Aorta (tissue), 5 donors: ENCODE data around the gene LDLR. TPM values are rescaled to one million over a fixed set of nuclear protein-coding genes. Genes with fewer than 3 reads are reported as not detected.

Experiments used
- ATAC-seq: fragments of 200-7000 bp; cut with Tn5 transposase; one replicate; pipeline ENCODE4 v1.9.1; 2022; ENCODE audit warnings: moderate library complexity; ENCODE audit not compliant: low FRiP score
- DNase-seq, 2 donors: peaks; one replicate each; pipeline ENCODE4 v3.0.0-alpha.2; 2020
- H3K27ac ChIP-seq, 2 donors: one replicate each; pipeline ENCODE4 v1.5.1; 2013; ENCODE audit warnings: low read length in 2 of 2, mild to moderate bottlenecking in 2 of 2, moderate library complexity in 2 of 2, control low read depth in 1 of 2, inconsistent platforms in 1 of 2, low read depth in 1 of 2
- H3K27me3 ChIP-seq, 2 donors: one replicate each; pipeline ENCODE4 v1.6.1; 2013; ENCODE audit warnings: control low read depth in 1 of 2, low read length in 1 of 2, mild to moderate bottlenecking in 1 of 2, moderate library complexity in 1 of 2; ENCODE audit not compliant: insufficient read depth in 2 of 2, control insufficient read depth in 1 of 2
- H3K36me3 ChIP-seq, 2 donors: one replicate each; pipeline ENCODE4 v1.6.1; 2013; ENCODE audit warnings: control low read depth in 1 of 2, low read length in 1 of 2, mild to moderate bottlenecking in 1 of 2; ENCODE audit not compliant: insufficient read depth in 2 of 2, control insufficient read depth in 1 of 2
- H3K4me1 ChIP-seq, 2 donors: one replicate each; pipeline ENCODE4 v1.6.1; 2013; ENCODE audit warnings: low read length in 2 of 2, control low read depth in 1 of 2, mild to moderate bottlenecking in 1 of 2, moderate library complexity in 1 of 2; ENCODE audit not compliant: insufficient read depth in 2 of 2, control insufficient read depth in 1 of 2
- H3K4me3 ChIP-seq, 2 donors: one replicate each; pipeline ENCODE4 v1.5.1; 2013; ENCODE audit warnings: low read length in 2 of 2, control low read depth in 1 of 2, mild to moderate bottlenecking in 1 of 2
- H3K9me3 ChIP-seq: one replicate; pipeline ENCODE4 v1.6.1; 2013; ENCODE audit warnings: mild to moderate bottlenecking, low read length; ENCODE audit not compliant: control insufficient read depth
- WGBS, 2 donors: extraction: QIAGEN DNeasy Blood & Tissue Kit; methylation state at CpG; one replicate each; pipeline ENCODE4 v1.1.7; 2013; 5-methylcytosine and 5-hydroxymethylcytosine counted together
- intact Hi-C, 2 donors: fragments of 100-400 bp; cut with DNase I; formaldehyde crosslinking; loops; one replicate each; pipeline versions ENCODE4 v1.14.2 to v1.15.0; 2022
- polyA plus RNA-seq, 2 donors: library from polyadenylated mRNA; stranded (reverse); fragments of 200-250 nt; gene quantifications; one replicate each; pipeline ENCODE4 v1.2.3, GENCODE V29; 2013
- total RNA-seq, 2 donors: library from RNA; stranded (reverse); fragmentation: NEBNext Ultra II Directional; extraction: Animal tissue kit (Norgen Biotek cat#: 25700); gene quantifications; one replicate each; pipeline ENCODE4 v1.2.1, GENCODE V29; 2021
- donor health status: healthy with polysubstance abuse.
- donor health status: Bipolar disorder and iron deficiency.
- donor health status: DM: no; HTN: no; CAD: no.
- donor health status: DM: no; HTN: no; CAD: no.
- donor health status: DM: yes; HTN: yes; CAD: no.

Gene LDLR
- total and polyA plus RNA-seq, 4 donors, result 3.4 to 94.0 (median 29.9) TPM

GRCh38 chr19:11166281-11167142 lies 77.2 kb downstream of the LDLR start:
- ATAC-seq (peak; percentile 58), DNase-seq (peak in 1 of 2 donors; percentile 60)
- Histone ChIP-seq H3K27me3 (no peaks in the 10 kb centered on the region), H3K36me3 (peaks cover 0 to 5% of the 10 kb centered on the region in 2 donors), H3K27ac (peak overlapping the region; percentile 83 to 91), H3K4me1 (no peaks in the 10 kb centered on the region), H3K9me3 (no peaks in the 10 kb centered on the region), H3K4me3 (no peak overlapping the region)
- intact Hi-C loops, result loop anchor here in 1 of 2 donors (2.0 kb wide), 1 partner anchor 36 kb away; no protein-coding TSS in a partner anchor
- WGBS, 2 donors, result 17 to 19% methylated on average over 26 of the region's 26 CpGs

GRCh38 chr19:11168568-11168967 lies 79.3 kb downstream of the LDLR start:
- H3K4me3 ChIP-seq, result no peak overlapping the region
- no peaks in the 10 kb centered on the region for H3K9me3 ChIP-seq
- intact Hi-C loops, result loop anchor here in 1 of 2 donors (2.0 kb wide), 1 partner anchor 28 kb away; the partner anchor contains the start of gene KANK2
- no peaks in the 10 kb centered on the region for H3K4me1 ChIP-seq
- ATAC-seq (peak; percentile 25), DNase-seq (no peak)
- H3K27me3 ChIP-seq, result no peaks in the 10 kb centered on the region
- WGBS, 2 donors, result 17 to 20% methylated on average over 7 of the region's 7 CpGs
- peak overlapping the region; percentile 31 to 87 for H3K27ac ChIP-seq
- peaks cover 0 to 10% of the 10 kb centered on the region in 2 donors for H3K36me3 ChIP-seq

- intact Hi-C loops, result loop anchor here in 1 of 2 donors (2.0 kb wide), 1 partner anchor 27 kb away; the partner anchor contains the start of gene KANK2
- 64 to 67% methylated on average over 31 of the region's 31 CpGs for WGBS, 2 donors
- no peak overlapping the region for H3K4me3 ChIP-seq
- no peaks in the 10 kb centered on the region for H3K4me1 ChIP-seq
- no peaks in the 10 kb centered on the region for H3K9me3 ChIP-seq
- no peaks in the 10 kb centered on the region for H3K27me3 ChIP-seq
- H3K36me3 ChIP-seq, result peaks cover 2 to 10% of the 10 kb centered on the region in 2 donors
- peak overlapping the region in 1 of 2 donors; percentile 34 for H3K27ac ChIP-seq
- ATAC-seq (no peak), DNase-seq (peak in 1 of 2 donors; percentile 39)
Observed at GRCh38 chr19:11169896-11170678, 80.8 kb downstream of the LDLR start.

GRCh38 chr19:11171144-11171543 lies 81.9 kb downstream of the LDLR start:
- DNase-seq, result no peak
- Histone ChIP-seq H3K36me3 (peaks cover 2 to 10% of the 10 kb centered on the region in 2 donors), H3K9me3 (no peaks in the 10 kb centered on the region), H3K4me3 (no peak overlapping the region), H3K27me3 (no peaks in the 10 kb centered on the region), H3K27ac (no peak overlapping the region), H3K4me1 (no peaks in the 10 kb centered on the region)
- WGBS, 2 donors, result 1 to 9% methylated on average over 5 of the region's 5 CpGs
- intact Hi-C loops, result no loop called here
- ATAC-seq, result no peak

- Histone ChIP-seq H3K4me3 (no peak overlapping the region), H3K27me3 (no peaks in the 10 kb centered on the region), H3K27ac (peak overlapping the region in 1 of 2 donors; percentile 33), H3K36me3 (peaks cover 2 to 14% of the 10 kb centered on the region in 2 donors), H3K4me1 (no peaks in the 10 kb centered on the region), H3K9me3 (no peaks in the 10 kb centered on the region)
- ATAC-seq, result no peak
- no peak for DNase-seq
- 40 to 54% methylated on average over 6 of the region's 6 CpGs for WGBS, 2 donors
- intact Hi-C loops, result no loop called here
Observed at GRCh38 chr19:11172576-11172975, 83.3 kb downstream of the LDLR start.

- no peaks in the 10 kb centered on the region for H3K9me3 ChIP-seq
- H3K4me1 ChIP-seq, result no peaks in the 10 kb centered on the region
- peaks cover 2 to 14% of the 10 kb centered on the region in 2 donors for H3K36me3 ChIP-seq
- intact Hi-C loops, result no loop called here
- no peaks in the 10 kb centered on the region for H3K27me3 ChIP-seq
- DNase-seq, result no peak
- no peak for ATAC-seq
- 70 to 74% methylated on average over 8 of the region's 8 CpGs for WGBS, 2 donors
- H3K4me3 ChIP-seq, result no peak overlapping the region
- H3K27ac ChIP-seq, result no peak overlapping the region
Observed at GRCh38 chr19:11173516-11174155, 84.4 kb downstream of the LDLR start.

GRCh38 chr19:11174336-11174735 lies 85.1 kb downstream of the LDLR start:
- no peaks in the 10 kb centered on the region for H3K9me3 ChIP-seq
- 91% methylated on average over 27 of the region's 27 CpGs for WGBS, 2 donors
- H3K27me3 ChIP-seq, result no peaks in the 10 kb centered on the region
- ATAC-seq (no peak), DNase-seq (no peak)
- intact Hi-C loops, result no loop called here
- peaks cover 2 to 14% of the 10 kb centered on the region in 2 donors for H3K36me3 ChIP-seq
- no peak overlapping the region for H3K4me3 ChIP-seq
- H3K27ac ChIP-seq, result no peak overlapping the region
- H3K4me1 ChIP-seq, result no peaks in the 10 kb centered on the region

- Histone ChIP-seq H3K36me3 (peaks cover 2 to 10% of the 10 kb centered on the region in 2 donors), H3K9me3 (no peaks in the 10 kb centered on the region), H3K27ac (no peak overlapping the region), H3K27me3 (no peaks in the 10 kb centered on the region), H3K4me3 (no peak overlapping the region), H3K4me1 (peaks cover 0 to 2% of the 10 kb centered on the region in 2 donors)
- ATAC-seq (no peak), DNase-seq (no peak)
- 72 to 74% methylated on average over 7 of the region's 7 CpGs for WGBS, 2 donors
- intact Hi-C loops, result no loop called here
Observed at GRCh38 chr19:11175920-11176319, 86.7 kb downstream of the LDLR start.
